ENCODE data around the gene PPM1L. TPM values are rescaled to one million over a fixed set of nuclear protein-coding genes. Genes with fewer than 3 reads are reported as not detected.

The PPM1L gene
- total and polyA plus RNA-seq, 2 of the 13 experiments (the other 11 are each of a cell fraction or from before 2014, with no cell fraction given) = 0.22 to 1.4 TPM

DNA sequence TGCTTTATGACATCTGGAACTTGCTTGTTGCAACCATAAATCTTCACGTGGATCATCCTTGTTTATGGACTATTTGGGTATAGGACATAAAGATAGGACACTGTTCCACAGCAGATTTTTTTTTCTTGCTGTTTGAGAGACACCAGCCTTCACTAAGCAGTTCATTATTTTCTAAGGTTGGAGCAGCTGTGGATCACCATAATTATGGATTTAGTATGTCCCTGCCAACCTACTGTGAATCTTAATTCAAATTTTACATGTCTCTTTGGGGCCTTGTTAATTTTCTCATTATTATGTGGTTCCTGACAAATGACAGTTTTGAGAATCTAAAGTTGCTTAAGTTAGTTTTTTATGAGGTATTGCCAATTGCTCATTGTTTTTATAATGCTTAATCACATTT is 188.0 kb downstream of the PPM1L start (continued):
- TF ChIP-seq, protein P1, sequence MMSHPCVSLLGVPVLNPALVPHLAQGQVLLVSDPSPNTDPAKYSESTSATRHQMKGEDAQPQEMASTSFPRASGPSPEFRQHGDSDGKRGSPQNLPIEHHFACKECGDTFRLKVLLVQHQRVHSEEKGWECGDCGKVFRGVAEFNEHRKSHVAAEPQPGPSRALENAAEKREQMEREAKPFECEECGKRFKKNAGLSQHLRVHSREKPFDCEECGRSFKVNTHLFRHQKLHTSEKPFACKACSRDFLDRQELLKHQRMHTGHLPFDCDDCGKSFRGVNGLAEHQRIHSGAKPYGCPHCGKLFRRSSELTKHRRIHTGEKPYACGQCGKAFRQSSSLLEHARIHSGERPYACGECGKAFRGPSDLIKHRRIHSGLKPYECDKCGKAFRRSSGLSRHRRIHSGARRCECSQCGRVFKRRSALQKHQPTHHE (CRISPR knock-in tag; IDR thresholded peaks at IDR 0.05; ENCODE audit: borderline replicate concordance) = no peak
- TF ChIP-seq SOX5 (CRISPR knock-in tag; IDR thresholded peaks at IDR 0.05; ENCODE audit: borderline replicate concordance) = no peak
- no peak for TF ChIP-seq SKI (IDR thresholded peaks at IDR 0.05; ENCODE audit: partially characterized antibody)
- TF ChIP-seq, protein P2, sequence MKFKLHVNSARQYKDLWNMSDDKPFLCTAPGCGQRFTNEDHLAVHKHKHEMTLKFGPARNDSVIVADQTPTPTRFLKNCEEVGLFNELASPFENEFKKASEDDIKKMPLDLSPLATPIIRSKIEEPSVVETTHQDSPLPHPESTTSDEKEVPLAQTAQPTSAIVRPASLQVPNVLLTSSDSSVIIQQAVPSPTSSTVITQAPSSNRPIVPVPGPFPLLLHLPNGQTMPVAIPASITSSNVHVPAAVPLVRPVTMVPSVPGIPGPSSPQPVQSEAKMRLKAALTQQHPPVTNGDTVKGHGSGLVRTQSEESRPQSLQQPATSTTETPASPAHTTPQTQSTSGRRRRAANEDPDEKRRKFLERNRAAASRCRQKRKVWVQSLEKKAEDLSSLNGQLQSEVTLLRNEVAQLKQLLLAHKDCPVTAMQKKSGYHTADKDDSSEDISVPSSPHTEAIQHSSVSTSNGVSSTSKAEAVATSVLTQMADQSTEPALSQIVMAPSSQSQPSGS (CRISPR knock-in tag; IDR thresholded peaks at IDR 0.05) = no peak
- TF ChIP-seq ZNF569 (CRISPR knock-in tag; IDR thresholded peaks at IDR 0.05; ENCODE audit: borderline replicate concordance) = no peak
- no peak for TF ChIP-seq ZNF33B (CRISPR knock-in tag; IDR thresholded peaks at IDR 0.05)
- no peak for TF ChIP-seq ZFY (CRISPR knock-in tag; IDR thresholded peaks at IDR 0.05)
- no peak for TF ChIP-seq SP5 (CRISPR knock-in tag; IDR thresholded peaks at IDR 0.05; ENCODE audit: borderline replicate concordance, low read depth)
- no peak for TF ChIP-seq ATF7 (IDR thresholded peaks at IDR 0.05)
- no peak for TF ChIP-seq ATF7 (CRISPR knock-in tag; IDR thresholded peaks at IDR 0.05)
- TF ChIP-seq, protein P3, sequence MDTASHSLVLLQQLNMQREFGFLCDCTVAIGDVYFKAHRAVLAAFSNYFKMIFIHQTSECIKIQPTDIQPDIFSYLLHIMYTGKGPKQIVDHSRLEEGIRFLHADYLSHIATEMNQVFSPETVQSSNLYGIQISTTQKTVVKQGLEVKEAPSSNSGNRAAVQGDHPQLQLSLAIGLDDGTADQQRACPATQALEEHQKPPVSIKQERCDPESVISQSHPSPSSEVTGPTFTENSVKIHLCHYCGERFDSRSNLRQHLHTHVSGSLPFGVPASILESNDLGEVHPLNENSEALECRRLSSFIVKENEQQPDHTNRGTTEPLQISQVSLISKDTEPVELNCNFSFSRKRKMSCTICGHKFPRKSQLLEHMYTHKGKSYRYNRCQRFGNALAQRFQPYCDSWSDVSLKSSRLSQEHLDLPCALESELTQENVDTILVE (CRISPR knock-in tag; IDR thresholded peaks at IDR 0.05) = no peak

DNA sequence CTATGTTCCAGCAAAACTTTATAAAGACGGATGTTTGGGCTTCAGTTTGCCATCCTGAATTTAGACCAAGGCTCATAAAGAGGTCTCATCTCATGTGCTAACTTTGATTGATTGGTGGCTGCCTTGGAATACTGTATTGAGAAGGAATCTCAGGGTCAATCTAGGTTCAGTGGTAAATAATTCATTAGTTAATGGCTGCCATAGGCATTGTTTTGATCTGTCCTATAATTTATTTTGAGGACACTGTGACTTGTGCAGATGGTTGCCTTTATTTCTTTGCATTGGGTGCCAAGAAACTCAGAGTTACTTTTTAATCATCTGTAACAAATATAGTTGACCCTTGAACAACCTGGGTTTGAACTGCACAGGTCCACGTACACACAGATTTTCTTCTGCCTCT is 189.3 kb downstream of the PPM1L start:
- ATAC-seq = no peak
- H3K4me3 ChIP-seq (replicated peaks in 1 of 3; ENCODE audit: insufficient read depth in 1 of 3, low read depth in 2 of 3, low read length in 3 of 3) = no peak overlapping the region
- H3K36me3 ChIP-seq (replicated peaks in 1 of 2; ENCODE audit: control insufficient read depth in 1 of 2, insufficient read depth in 2 of 2, low read length in 2 of 2) = no peaks in the 10 kb centered on the region
- intact Hi-C loops (cut with micrococcal nuclease; ENCODE audit: unreplicated experiment) (no loop called here), in situ Hi-C loops (cut with HindIII; ENCODE audit: extremely low pct_ligation_motif_present, low pct_unique_long_range_greater_than_20kb) (no loop called here)
- no peak for DNase-seq (ENCODE audit: low spot score)
- H3K27ac ChIP-seq (ENCODE audit: extremely low read length, insufficient read depth, low read length) = no peak overlapping the region
- no peaks in the 10 kb centered on the region for H3K27me3 ChIP-seq (ENCODE audit: control insufficient read depth in 1 of 2, insufficient read depth in 2 of 2, low read length in 2 of 2)
- no peaks in the 10 kb centered on the region for H4K20me1 ChIP-seq (ENCODE audit: insufficient read depth, low read length)
- no peaks in the 10 kb centered on the region for H3K9me3 ChIP-seq (ENCODE audit: low read length)
- BruUV-seq (replicated peaks) = no TSS peak
- H3K9ac ChIP-seq (ENCODE audit: insufficient read depth, low read depth, low read length) = no peak overlapping the region
- FAIRE-seq = no peak
- ChIA-PET POLR2A (no interaction called here), CTCF (ENCODE audit: low intra/inter-chr PET ratio, low total read pairs) (no interaction called here)
- 25% methylated on average over 2 of the region's 2 CpGs for WGBS (ENCODE audit: low lambda C conversion rate)
- H3K79me2 ChIP-seq (ENCODE audit: insufficient read depth, low read length) = no peaks in the 10 kb centered on the region
- no peak for TF ChIP-seq KLF11 (CRISPR knock-in tag; IDR thresholded peaks at IDR 0.05)
- TF ChIP-seq ZNF251 (CRISPR knock-in tag; IDR thresholded peaks at IDR 0.05) = no peak
- TF ChIP-seq ZNF615 (CRISPR knock-in tag; IDR thresholded peaks at IDR 0.05; ENCODE audit: borderline replicate concordance) = no peak
- TF ChIP-seq SATB2 (CRISPR knock-in tag; IDR thresholded peaks at IDR 0.05) = no peak
- TF ChIP-seq, protein P4, sequence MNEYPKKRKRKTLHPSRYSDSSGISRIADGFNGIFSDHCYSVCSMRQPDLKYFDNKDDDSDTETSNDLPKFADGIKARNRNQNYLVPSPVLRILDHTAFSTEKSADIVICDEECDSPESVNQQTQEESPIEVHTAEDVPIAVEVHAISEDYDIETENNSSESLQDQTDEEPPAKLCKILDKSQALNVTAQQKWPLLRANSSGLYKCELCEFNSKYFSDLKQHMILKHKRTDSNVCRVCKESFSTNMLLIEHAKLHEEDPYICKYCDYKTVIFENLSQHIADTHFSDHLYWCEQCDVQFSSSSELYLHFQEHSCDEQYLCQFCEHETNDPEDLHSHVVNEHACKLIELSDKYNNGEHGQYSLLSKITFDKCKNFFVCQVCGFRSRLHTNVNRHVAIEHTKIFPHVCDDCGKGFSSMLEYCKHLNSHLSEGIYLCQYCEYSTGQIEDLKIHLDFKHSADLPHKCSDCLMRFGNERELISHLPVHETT (CRISPR knock-in tag; conservative IDR thresholded peaks at IDR 0.05) = no peak
- TF ChIP-seq, protein P5, sequence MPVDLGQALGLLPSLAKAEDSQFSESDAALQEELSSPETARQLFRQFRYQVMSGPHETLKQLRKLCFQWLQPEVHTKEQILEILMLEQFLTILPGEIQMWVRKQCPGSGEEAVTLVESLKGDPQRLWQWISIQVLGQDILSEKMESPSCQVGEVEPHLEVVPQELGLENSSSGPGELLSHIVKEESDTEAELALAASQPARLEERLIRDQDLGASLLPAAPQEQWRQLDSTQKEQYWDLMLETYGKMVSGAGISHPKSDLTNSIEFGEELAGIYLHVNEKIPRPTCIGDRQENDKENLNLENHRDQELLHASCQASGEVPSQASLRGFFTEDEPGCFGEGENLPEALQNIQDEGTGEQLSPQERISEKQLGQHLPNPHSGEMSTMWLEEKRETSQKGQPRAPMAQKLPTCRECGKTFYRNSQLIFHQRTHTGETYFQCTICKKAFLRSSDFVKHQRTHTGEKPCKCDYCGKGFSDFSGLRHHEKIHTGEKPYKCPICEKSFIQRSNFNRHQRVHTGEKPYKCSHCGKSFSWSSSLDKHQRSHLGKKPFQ (CRISPR knock-in tag; IDR thresholded peaks at IDR 0.05; ENCODE audit: insufficient replicate concordance) = no peak
- H3K4me1 ChIP-seq (ENCODE audit: insufficient read depth, low read length) = no peaks in the 10 kb centered on the region; the same call in 1 of the 2 replicates
- no peak overlapping the region for H3K4me2 ChIP-seq (ENCODE audit: low read depth, low read length)
- no peak overlapping the region for H2AFZ ChIP-seq (ENCODE audit: low read length)

Data from HepG2 (cell line).